Lung microvascular endothelial cell (primary cell): ENCODE measurements around the gene SREBF2. TPM values are rescaled to one million over a fixed set of nuclear protein-coding genes. Genes with fewer than 3 reads are reported as not detected.
"Not testable (repeated sequence)": the region's sequence is repeated elsewhere in the genome, so short reads cannot be mapped to it uniquely, and the experiment has no call there.

Source experiments
- DNase-seq, 2 donors: peaks; one replicate each; pipeline versions ENCODE4 v3.0.0 to v3.0.0-alpha.2; 2010; ENCODE audit warnings: low read depth in 2 of 2
- total RNA-seq: library from RNA; depleted of rRNA; stranded (reverse); fragments of >200 nt; gene quantifications from 2 replicates; pipeline ENCODE4 v1.2.1, GENCODE V29; 2014

SREBF2 gene
- total RNA-seq, 1 donor from 2014 or later: 47.2 TPM

DNA sequence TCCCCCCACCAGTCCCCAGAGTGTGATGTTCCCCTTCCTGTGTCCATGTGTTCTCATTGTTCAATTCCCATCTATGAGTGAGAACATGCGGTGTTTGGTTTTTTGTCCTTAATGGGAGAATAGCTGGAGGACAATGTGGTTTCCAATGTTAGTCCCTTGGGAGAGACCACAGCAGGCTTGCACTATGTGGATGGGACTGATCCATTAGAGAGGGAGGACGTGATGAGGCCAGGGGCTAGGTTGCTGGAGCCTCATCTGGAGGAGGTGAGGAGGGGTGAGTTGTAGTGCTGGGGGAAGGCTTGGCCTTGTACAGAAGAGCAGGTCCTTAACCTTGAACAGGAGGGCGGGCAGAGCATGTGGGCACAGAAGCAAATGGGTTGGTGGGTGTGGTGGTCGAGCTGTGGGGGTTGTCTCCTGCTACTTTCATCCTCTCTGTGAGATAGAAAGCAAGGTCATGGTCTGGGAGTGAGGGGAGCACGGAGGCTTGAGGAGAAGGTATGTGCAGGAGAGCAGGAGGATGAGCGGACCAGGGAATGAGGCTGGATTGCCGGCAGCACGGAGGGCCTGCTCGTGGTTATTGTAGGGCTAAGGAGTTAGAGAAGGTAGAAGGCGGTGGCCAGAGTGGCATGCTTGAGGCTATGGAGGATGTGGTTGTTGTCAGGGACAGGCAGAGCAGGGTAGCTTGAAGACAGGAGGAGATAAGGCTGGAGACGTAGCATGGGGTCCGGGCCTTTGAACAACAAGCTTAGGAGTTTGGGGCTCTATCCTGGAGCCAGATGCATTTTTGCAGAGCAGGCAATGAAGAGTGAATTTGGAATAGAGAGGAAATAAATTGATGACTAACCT, 11.2 kb upstream of the SREBF2 start:
- DNase-seq: no peak

DNA sequence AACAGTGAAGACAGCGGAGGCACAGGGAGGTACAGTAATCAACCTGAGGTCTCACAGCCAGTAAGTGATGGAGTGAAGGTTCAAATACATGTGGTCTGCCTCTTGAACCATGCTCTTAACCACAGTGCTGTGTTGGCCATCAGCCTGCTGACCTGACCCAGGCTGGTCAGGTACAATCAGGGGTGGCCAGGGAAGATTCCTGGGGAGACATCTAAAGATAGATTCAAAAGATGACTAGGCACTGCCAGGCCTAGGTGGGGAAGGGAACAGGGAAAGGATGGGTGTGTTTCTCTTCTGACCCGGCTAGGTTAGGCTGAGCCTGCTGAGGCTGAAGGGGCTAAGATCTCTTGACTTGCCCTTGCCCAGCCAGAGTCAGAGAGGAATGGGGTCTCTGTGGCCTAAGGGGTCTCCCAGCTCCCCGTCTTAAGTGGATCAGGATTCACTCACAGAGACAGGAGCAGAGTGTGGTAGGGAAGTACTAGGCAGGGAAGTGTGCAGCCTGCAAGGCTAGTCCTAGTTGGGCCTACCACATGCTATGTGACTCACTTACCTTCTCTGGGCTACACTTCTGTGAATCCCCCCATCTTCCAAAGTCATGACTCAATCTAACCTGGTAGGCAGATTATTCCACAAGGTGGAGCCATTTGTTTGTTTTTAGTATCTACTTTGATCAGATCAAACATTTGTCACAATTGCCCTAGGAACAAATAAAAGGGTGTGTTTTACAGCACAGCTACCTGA, 10.4 kb upstream of the SREBF2 start:
- DNase-seq: peak; percentile 70 to 78

DNA sequence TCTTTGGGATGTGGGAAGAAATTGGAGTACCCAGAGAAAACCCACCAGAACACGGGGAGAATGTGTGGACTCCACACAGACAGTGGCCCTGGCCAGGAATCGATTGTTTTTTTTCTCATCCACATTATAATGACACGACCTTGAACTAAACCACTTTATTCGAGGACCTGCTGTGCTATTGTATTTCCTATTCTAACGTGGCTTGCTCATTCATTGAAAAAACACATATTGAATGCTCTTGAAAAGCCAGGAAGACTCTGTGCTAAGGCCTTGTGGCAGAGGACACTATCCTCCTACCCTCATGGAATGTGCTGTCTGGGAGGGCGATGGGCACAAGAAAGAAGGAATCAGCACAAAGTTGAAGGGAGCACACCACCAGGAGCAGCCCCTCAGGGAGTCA, 9.1 kb upstream of the SREBF2 start:
- DNase-seq: no peak

DNA sequence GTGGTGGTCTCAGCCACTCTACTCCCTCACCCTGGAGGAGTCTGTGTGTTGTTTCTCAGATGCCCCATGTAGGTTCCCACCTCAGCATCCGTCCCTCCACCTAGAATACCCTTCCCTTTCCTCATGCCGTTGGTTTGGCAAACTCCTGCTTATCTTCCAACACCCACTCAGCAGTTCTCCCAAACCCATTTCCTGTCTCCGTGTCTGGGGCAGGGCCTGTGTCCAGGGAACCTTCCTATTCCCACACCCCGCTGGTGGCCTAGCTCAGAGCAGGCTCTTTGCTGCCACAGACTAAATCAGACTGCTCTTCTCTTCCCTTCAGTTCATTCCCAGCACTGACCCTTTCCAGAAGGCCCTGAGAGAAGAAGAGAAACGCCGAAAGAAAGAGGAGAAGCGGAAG, 7.5 kb upstream of the SREBF2 start:
- DNase-seq: peak; percentile 20 to 60

DNA sequence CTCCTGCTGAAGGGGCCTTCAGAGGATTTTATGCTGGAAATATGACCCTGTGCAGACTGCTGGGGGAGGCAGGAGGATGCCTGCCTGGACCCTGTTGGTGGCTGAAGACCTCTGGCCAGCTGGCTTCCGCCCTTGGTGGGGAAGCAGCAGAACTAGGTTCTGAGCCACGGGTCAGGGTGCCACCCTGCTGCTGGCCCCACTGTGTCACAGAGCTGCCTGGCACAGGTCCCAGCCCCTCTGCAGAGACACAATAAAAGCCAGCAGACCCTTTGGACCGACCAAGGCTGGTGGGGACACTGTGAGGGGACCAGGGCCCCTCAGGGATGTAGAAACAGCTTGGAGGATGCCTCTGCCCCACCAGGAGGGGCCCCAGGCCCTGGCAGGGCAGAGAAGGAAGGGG, 6.9 kb upstream of the SREBF2 start:
- DNase-seq: no peak

DNA sequence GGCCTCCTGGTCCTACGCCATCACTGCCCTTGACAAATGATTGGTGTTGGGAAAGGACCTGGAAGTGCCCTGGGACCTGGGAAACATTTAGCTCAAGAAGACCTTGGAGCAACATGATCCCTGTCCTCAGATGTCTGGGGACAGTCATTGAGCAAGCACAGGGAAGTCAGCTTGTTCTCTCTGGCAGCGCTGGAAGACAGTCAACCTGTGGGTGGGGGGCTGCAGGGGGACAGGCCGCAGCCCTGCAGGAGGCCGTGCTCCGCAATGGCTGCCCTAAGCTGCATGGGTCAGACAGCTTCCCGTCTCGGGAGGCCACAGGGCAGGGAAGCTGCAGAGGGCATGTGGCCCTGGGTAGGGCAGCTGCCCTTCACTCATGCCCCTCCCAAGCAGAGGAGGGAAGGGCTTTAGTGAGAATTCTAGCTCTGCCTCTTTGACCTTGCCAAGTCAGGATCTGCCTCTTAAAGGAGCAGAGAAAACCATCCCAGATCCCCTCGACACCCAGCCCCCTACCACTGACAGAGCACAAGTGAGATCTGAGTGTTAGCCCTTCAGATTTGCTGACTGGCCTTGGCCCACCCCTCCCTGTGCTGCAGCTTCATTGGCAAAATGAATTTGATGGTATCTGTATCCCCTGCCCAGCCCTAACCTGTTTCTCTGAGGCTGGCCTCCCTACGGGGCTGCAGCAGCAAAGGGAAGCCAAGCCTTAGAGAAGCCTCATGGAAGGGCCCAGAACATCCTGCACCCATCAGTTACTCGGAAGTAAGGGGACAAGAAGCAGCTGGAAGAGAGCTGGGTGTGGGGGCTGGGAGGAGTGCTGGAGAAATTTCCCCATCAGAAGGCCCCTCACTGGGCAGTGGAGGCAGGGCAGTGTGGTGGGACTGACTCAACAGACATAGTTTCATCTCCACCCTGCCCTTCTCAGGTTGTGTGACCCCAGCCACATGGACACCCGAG, 6.2 kb upstream of the SREBF2 start:
- no peak for DNase-seq

DNA sequence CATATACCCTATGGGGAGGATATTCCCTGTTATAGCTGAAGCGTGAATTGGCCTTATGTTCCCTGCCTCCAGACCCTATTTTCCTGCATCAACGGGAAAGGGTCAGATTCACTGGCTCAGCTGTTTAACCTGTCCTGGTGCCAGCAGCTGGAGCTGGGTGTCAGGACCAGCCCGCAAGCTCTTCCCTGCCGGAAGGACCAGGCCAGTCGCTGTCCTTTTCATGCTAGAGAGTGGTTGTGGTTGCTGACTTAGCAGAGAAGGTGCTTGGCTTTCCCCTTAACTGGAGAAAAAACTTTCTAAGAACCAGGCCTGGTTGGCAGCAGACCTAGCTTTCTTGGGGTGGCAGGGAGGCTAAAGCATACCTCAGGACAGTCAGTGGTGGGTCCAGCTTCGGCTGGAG, 5.2 kb upstream of the SREBF2 start:
- DNase-seq: peak in 1 of 2 donors; percentile 63

DNA sequence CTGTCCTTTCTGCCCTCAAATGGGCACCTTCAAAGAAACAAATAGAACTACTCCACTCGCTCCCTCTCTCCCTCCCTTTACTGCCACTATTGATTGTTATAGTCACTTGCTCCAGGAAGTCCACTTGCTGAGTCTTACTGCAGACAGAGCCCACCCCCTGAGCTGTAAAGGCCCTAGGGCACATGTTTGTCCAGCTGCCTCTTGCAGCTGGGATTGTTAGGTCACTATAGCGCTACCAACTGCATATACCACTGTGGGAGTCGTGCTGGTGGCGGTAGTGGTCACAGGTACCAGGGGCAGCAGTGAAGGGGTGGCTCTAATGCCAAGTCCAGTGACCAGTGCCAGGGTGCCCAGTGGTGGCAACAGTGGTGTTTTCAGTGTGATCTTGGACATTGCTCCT, 4.4 kb upstream of the SREBF2 start:
- no peak for DNase-seq

DNA sequence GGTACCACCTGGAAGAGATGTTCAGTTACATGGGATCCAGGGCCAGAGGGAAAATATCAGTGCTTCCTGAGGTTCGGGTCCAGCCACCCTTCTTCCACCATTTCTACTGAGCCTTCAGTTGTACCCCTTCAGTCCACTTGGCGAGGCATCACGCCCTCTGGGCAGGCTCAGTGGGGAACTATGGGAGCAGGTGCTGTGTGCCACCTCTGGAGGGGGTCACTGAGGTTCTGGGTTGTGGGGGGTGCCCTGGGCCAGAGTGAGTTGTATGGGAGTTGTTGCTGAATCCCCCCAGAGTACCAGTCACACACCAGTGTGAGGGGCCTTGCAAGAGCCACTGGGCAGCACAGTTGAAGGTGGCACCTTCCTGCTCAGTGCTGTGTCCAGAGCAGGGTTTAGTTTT, 2.7 kb upstream of the SREBF2 start:
- no peak for DNase-seq

DNA sequence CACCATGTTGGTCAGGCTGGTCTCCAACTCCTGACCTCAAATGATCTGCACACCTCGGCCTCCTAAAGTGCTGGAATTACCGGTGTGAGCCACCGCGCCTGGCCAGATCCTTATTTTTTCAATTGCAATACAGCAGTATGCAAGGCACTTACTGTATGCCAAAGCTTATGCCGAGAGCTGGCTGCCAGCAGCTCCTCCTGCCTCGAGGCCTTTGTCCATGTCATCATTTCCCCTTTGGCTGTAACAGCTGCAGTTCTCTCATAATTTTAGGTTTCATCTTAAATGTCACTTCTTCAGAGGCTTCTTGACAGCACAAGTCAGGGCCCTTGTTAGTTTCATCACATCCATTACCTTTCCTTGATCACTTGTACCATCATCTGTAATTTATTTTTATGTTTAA, 1.5 kb upstream of the SREBF2 start:
- peak; percentile 51 to 69 for DNase-seq

DNA sequence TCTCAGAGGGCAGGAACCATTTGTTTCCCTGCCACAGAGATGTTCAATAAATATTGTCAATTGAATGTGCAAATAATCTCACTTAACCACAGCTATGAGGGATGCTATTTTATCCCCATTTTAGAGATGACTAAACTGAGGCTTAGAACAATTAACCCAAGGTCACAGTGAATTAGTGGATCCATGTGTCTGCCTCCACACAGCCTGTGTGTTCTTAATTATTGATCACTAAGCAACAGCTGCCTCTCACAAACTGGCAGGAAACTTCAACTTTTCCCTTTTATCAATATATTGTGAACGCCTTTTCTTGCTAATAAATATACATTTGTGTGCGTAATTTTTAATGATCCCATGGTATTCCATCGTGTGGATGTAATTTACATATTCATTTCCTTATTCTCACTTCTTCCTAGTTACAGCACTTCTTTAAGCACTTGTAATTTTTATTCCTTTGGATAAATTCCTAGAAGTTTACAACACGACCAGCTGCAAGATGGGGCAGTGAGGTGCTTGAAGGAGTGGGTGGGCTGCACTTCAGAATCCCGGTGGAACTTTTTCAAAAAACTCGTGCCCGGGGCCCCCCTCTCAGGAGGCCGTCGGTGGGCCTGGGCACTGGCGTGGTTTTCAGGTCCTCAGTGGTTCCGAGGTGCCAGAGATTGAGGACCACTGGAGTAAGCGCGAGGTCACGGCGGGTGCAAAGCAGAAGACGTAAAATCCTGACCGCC, 915 bp upstream of the SREBF2 start:
- peak in 1 of 2 donors; percentile 20 for DNase-seq

DNA sequence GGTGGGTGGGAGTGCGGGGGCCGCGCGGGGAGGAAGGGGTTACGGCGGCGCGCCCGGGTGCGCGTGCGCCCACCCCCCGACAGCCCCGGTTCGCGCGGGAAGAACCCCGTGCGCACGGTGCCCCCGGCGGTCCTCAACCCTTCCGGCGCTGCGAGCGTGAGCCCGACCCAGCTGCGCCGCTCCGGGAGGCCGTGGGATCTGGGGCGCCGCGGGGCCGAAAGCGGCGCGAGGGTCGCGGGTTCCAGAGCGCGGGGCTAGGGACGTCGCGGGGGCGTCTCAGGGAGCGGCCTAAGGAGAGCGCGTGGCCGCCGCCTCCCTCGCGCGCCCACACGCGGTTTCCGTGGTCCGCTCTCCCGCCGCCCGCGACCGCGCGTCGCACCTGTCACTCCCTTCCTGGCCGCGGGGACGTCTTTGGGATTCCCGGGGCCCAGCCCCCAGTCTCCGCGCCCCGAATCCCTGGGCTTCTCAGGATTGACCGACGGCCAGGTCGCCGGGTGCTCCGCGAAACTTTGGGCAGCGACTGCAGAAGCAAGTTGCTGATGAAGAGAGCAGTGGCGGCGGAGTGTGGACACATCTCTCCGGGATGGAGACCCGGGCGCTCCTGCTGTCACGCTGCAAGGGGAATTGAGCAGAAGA, 582 bp downstream of the SREBF2 start:
- peak; percentile 35 to 45 for DNase-seq

DNA sequence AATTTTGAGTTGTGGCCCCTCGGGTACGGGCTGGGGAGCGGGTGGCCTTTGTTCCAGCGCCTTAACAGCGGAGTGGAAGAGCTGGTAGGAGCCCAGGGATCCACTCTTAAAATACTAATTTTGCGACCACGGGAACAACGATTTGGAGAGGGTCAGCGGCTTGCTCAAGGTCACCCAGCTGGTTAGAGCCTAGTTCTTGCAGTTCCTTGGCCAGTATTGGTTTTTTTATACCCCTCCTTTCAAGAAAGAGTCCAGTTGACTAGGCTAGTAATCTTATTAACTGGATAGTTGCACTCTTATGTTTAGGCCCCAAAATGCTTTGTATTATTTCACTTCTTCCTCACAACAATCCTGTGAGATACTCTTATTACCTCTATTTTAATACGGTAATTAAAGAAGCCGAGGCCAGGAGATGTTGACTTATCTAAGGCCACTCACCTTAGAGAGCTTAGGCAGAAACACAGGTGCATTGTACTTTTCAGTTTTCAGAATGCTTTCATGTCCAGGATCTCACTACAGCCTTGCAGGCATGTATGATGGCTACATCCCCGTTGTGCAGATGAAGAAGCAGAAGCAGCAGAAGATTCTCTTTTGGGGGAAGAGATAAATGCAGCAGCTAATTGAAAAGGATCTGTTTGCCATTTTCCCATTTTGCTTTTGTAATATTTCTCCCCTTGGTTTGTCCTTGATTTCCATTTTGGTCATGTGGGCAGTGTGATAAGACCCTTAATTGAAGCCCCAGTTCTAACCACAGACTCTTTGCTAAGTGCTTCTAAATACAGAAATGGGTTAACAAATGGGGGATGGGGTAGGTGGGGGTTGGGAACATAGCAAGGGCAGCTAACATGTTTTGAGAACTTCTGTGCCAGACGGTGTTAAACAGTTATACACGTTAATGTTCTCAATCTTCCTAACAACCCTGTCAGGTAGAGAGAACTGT, 1.4 kb downstream of the SREBF2 start:
- no peak for DNase-seq

DNA sequence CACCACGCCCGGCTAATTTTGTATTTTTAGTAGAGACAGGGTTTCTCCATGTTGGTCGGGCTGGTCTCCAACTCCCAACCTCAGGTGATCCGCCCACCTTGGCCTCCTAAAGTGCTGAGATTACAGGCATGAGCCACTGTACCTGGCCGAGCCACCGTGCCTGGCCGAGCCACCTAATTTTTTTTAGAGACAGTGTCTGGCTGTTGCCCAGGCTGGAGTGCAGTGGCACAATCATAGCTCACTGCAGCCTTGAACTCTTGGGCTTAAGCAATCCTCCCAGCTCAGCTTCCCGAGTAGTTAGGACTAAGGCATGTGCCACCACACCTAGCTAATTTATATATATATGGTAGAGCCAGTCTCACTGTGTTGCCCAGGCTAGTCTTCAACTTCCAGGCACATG, 2.6 kb downstream of the SREBF2 start:
- DNase-seq: not testable (repeated sequence)

DNA sequence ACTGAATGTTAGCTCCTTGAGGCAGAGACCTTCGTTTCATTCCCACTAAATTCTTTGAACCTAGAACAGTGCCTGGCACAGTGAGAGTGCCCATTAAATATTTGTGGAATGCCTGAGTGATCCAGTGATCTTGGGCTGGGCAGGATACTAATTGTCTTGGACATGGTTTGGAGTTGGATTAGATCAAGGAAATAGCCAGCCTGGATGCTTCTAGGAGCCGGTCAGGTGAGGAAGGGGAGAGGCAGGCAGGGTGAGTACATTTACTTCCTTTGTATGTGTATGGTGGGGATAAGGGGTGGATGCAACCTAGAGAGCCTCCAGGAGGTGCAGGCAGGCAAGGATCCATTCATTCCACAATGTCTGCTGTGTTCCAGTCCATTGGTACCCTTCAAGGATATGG, 3.6 kb downstream of the SREBF2 start:
- DNase-seq: no peak

DNA sequence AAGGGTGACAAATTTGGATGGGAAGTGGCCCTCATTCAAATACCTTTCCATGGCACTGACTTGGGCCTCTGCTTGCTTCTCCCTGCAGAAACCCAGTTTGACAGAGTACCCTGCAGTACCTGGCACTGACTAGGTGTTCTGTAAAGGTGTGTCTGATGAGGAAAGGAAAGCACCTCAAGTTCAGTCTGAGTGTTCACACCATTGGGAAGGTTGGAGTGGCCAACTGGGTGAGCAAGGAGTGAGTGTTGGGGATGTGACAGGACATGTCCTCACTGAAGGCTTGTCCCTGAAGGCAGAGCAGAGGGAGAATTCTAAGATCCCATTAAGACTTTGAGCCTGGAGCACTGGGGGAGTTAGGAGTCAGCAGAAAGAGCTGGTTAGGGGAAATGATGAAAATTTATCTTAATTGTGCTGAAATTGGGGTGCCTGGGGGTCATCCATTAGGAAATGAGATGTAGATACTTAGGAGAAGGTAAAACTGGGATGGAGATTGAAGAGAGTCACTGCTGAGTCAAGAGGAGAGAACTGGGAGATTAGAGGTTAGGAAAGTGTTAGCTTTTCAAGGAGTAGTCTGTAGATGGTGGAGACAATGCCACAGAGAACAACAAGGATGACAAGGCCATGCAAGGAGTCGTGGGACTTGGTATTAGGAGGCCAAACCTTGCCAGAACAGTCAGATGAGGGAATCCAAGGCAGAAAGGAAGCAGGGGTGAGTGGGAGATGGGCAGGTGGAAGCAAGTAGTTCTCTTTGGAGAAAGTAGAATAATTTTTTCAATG, 6.1 kb downstream of the SREBF2 start:
- DNase-seq: no peak

DNA sequence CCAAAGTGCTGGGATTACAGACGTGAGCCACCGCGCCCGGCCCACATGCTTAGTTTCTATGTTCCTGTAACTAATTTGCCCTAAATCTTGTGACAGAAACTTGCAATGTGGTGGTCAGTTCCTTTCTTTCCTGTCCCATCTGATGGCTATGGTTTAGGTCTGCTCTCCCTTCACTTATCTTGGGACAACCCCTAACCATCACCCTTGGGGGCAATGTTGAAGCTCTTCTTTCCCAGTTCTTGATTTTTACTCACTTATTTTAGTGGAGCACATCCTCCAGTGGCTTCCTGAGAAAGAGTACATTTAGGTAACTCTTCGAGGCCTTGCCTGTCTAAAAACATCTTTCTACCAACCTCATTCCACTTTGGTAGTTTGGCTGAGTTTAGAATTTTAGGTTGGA, 7.3 kb downstream of the SREBF2 start:
- no peak for DNase-seq

DNA sequence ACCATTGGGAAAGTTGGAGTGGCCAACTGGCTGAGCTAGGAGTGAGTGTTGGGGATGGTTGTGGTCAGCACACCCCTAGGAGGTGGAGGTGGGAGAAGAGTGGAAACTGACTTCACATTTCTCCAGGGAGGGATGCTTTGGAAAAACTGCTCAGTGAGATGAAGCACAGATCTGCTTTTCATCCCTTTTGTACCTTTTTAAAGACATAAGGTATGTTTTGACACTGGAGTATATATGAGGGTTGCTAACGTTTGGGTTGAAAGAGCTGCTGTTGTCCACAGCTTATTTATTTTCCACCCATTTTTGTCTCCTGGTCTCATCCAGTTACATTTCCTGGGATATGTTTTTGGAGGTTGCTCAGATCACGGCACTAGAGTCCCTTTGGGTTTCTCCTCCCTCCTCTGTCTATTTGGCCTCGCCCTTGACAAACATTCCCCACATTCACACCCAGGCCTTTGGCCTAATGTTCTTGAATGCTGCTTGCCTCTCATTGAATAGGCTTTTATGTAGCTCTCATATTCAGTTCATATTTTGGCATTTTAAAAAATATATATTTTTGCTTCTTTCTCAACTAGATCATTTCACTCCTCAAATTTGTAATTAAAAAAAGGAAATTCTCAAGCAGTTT, 8.3 kb downstream of the SREBF2 start:
- no peak for DNase-seq
